NCI-H1436 treated with DMSO at 0.1 percent for 48 hours (cell line): ENCODE results near the gene NCBP2L.
A peak's percentile ranks its signal among the peaks of the same experiment; 100 is the strongest.

Experiments
- DNase-seq: peaks from one replicate; lab custom pipeline; 2025; lab: John Stamatoyannopoulos, UW

NCBP2L gene

GRCh38 chrX:107777536-107777832 lies at the start of gene NCBP2L:
Gene NCBP2L (plus strand): TSS chrX:107777733. CDS start chrX:107794221, 16,488 bp downstream.
- no peak for DNase-seq

- no peak for DNase-seq
Observed at GRCh38 chrX:107728371-107729099, 49.0 kb upstream of the NCBP2L start.

- no peak for DNase-seq
Observed at GRCh38 chrX:107729558-107730297, 47.8 kb upstream of the NCBP2L start.

DNA sequence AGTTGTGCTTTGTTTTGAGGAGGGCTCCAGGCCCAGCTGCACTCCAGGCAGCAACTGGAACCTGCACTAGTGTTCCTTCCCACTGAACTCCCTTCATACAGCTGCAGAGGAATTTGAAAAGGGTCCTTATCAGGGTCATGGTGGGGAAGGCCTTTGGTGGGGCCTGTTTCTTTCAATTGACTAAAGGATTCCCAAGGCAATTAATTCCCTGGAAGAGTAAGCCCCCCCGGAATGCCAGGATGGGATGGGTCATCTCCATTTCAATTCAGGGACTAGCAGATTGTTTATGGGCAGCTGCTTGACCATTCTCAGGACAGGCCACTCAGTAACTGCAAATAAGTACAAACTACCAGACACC lies 47.3 kb upstream of the NCBP2L start:
- no peak for DNase-seq

DNA sequence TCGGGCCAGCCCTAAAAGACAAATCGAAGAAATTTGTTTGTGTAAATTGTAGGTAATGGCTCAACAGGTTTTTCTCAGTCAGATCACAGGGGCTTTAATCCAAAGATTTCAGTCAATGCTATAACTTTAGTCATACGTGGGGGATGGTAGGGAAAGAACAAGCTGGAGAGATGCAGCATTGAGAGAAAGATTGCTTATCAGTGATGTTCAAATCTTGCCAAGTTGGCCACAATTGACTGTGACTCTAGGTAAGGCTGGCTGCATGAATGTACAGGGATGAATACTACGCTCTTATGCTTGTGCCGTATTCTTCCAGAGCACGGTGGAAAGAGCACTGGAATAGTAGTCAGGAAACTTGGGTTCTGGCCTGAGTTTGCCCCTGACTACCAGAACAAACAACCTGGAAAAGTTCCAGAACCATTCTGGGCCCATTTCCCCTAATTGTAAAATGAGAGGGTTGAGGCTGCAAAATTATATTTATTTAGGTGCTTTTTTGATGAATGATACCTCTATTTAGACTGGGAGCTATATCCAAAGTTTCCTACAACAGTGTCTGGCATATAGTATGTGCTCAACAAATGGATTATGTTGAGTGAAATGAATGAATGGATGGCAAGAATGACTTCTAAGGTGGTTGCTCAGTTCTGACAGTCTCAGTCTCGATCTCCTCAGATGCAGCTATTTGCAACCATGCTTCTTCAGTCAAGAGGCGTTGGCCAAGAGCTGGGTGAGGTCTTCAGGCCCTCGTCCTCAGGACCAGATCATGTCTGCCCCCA lies 46.4 kb upstream of the NCBP2L start:
- DNase-seq, result no peak

DNA sequence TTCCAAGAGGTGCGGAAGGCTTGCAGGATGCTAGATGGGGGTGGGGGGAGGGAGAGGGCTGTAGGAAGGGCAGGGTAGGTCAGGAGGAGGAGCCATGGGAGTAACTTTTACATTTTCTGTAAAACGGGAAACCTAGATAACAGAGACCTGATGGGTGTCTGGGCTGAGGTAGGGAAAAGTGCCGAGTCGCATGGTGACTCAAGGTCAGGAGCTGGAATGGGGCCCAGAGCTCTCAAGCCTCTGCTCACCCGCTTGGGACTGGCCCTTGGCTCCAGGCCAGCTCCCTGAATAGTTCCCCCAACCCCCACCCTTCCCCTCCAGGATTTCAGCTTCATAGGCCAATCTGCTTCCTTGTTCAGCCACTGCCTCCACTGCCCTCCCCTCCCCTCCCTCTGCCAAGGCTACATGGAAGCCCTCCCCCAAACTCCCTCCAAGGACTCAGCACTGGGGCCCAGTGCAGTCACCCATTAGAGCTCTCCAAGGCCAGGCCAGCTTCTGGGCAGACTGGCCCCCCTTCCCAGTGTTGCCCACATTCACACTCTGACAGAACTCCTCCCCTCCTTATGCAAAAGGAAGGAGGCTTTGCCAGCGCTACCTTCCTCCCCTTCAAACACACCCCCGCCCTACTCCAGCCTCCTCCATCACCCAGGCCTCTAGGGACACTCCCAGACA lies 45.6 kb upstream of the NCBP2L start:
- no peak for DNase-seq

- no peak for DNase-seq
Observed at GRCh38 chrX:107733686-107734085, 43.8 kb upstream of the NCBP2L start.

- DNase-seq, result no peak
Observed at GRCh38 chrX:107734646-107735045, 42.9 kb upstream of the NCBP2L start.

GRCh38 chrX:107736781-107737531 lies 40.6 kb upstream of the NCBP2L start:
- DNase-seq, result no peak

DNA sequence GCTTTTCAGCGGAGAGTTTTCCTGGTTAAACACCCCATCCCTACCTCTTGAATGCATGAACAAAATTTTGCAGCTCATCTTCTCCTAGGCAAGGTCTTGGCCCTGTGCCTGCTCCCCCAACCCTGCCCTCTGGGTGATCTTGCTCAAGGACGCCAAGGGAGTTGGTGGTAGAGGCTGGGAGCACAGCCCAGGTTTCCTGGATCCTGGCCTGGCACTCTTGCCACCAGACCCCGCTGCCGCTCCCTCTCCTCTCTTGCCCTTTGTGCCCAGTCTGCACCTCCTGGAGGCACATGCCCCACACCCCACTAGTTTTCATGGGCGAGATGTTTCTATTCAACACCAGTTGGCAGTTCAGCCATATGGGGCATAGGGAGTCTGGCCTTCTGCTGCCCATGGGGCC lies 39.3 kb upstream of the NCBP2L start:
- DNase-seq, result no peak

DNA sequence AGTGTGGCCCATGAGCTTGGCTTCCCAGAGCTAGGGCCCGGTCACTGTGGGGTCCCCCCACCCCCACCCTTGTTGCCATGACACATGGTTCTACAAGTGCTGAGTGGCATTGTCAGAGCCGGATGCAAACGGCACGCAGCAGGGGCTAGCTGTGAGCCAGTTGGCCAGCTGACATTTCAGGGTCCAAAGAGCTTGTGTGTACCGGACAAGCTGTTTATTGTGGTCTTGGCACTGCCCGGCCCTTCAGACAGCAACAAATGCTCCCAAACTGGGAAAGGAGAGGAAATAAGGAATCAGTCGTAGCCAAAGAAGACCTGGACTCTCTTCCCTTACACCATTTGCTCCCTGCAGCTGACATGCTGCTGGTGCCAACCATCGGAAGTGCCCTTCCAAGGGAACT lies 38.8 kb upstream of the NCBP2L start:
- DNase-seq, result no peak

DNA sequence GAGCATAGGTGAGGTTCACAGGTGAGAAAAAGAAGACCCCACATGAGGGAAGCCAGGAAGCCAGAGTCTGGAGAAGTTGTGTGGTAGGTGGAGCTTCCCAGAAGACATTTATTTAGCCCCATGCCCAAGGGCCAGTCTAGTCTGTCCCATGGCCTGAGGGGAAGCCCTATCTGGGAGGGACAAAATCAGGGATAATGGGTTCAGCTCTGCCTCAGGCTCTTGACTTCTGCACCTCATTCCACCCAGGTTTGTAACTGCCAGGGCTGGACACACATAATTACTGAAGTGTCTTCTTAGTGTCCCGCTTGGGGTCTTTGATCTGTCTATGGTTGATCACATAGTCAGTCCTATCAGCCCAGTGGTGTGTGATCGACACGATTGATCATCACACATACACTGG lies 38.0 kb upstream of the NCBP2L start:
- no peak for DNase-seq

DNA sequence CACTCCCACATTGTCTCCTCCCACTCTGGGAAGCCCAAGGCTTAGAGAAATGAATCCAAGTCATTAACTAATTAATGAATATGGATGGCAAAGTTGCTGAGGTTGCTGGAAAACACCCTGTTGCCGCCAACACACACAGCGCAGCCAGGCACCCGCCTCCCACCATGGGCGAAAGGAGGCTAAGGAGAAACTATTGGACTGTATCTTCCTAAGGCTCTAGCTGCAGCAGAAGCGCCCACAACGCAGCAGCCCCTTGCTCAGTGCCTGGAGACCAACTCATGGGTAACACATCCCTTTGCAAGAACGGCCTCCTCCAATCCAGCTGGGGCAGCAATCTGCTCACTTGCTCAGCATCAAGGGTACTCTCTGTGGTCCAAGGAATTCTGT lies 36.1 kb upstream of the NCBP2L start:
- no peak for DNase-seq

DNA sequence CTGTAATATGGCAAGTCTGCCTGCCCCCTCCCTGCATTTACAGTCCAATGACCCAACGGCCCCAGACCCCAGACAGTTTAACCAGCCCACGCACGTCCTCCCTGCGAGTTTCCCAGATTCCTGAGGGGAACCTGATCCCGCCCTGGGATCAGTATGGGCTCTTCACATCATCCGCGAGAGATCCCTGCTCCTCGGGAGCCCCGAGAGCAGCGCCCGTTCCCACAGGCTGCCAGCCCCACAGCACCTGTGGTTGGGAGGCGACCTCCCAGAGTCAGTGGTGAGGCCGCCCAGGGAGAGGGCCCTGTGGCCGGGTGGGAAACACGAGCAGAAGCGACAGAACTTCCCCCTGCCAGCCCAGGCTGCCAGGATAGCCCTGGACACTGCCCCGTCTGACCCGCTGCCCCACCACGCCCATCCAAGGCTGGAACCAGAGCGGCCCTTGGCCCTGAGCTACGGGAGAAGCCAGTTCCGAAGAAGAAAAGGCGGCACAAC lies 34.8 kb upstream of the NCBP2L start:
- no peak for DNase-seq

DNA sequence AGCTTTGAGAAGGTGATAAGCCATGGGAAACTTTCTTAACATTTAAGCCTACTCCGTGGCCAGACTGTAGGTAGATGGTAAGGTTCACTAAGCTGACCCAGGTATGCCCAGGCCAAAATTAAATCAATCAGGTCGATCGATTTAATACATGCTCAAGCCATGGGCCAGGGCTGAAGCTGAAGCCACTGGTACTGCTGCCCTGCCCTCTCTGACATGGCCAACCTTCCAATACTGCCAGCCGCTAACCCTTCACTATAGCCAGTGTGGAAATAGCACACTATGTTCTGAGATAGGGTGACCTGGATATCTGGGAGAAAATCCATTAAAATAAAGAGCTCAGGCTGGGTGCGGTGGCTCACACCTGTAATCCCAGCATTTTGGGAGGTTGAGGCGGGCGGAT lies 33.5 kb upstream of the NCBP2L start:
- no peak for DNase-seq

DNA sequence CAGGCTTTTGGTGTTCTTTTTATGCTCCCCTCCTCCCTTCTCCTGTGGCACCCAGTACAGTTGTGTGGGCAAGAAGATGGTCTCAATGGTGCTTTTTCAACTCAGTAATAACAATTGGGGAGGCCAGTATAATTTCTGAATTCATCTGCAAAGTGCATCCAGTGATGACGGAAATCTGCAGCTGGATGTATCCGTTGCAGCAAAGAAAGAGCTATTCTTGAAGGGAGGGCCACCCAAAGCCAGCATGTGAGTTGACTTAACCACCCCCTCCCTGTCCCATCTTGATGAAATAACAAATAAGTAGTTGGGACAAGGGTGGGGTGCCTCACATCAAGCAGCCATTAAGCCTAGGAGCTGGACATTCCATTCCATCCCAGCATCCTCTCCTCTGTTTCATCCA lies 32.7 kb upstream of the NCBP2L start:
- no peak for DNase-seq

- peak; percentile 81 for DNase-seq
Observed at GRCh38 chrX:107747596-107748161, 29.9 kb upstream of the NCBP2L start.

GRCh38 chrX:107748506-107748905 lies 29.0 kb upstream of the NCBP2L start:
- DNase-seq, result no peak

GRCh38 chrX:107750263-107750662 lies 27.3 kb upstream of the NCBP2L start:
- DNase-seq, result no peak

DNA sequence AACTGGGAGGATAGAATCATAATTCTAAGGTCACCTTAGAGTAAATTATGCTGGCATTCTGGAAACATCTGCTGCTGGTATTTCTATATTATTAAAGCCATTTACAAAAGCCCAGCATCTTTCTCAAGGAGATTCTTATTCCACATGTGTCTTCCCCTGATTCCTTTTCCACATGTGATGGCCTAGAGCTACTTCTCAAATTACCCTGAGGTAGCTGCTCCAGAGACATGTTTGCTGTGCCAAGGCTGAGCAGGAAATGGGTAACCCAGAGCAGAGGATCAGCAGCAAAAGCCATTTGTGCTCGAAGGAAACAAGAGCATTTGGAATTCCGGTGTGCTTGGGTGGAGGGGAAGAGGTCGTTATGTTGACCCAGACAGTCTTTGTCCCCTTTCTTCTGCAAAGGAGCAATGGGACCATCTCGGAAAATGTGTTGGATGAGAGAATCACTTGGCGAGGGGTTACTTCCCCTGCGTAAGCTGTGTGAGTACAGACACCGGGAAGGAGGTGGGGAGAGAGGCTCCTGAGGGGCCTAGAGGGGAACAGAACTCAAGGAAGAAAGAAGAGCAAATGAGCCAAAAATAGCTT lies 26.6 kb upstream of the NCBP2L start:
- no peak for DNase-seq

DNA sequence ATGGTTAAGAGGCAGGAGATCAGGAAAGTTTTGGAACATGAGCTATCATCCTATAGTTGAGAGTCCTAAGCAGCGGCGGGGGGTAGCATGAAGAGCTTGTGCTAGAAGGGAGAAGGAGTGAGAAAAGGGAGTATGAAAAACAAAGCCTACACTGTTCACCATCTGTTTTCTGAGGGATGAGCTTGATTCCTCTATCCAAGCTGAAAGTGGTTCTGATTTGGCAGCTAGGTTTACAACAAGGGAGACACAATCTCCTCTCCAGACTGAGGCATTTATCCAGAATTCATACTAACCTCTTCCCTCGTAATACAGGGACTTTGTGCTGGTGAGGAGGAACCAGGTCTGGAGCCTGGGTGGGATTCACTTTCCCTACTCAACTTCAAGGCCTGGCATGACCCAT lies 25.5 kb upstream of the NCBP2L start:
- no peak for DNase-seq
